GM12892 (cell line): ENCODE data around the gene TMEM178B.
"Not testable (repeated sequence)": the region's sequence is repeated elsewhere in the genome, so short reads cannot be mapped to it uniquely, and the experiment has no call there.

ENCODE experiments used
- DNase-seq: peaks from one replicate; pipeline ENCODE4 v3.0.0; 2011; ENCODE audit not compliant: insufficient read length
- FAIRE-seq: peaks from 2 replicates; lab custom pipeline; 2011; peaks lifted over from hg19 to GRCh38; lab: Jason Lieb, UNC
- POLR2A ChIP-seq: IDR thresholded peaks from 2 replicates; pipeline ENCODE4 v1.6.1; 2011; ENCODE audit warnings: low read depth, low read length, control low read depth
- POLR2AphosphoS5 ChIP-seq: IDR thresholded peaks from 2 replicates; pipeline ENCODE4 v1.6.1; 2011; ENCODE audit warnings: low read depth, low read length, control low read depth
- TAF1 ChIP-seq: IDR thresholded peaks from 2 replicates; pipeline ENCODE4 v1.6.1; 2011; ENCODE audit warnings: low read depth, mild to moderate bottlenecking, control low read depth, low read length, borderline replicate concordance

Gene TMEM178B

GRCh38 chr7:141154131-141154732 is 80.4 kb downstream of the TMEM178B start:
- FAIRE-seq (no peak), DNase-seq (no peak)
- no peak for TF ChIP-seq POLR2A
- no peak for TF ChIP-seq TAF1
- no peak for TF ChIP-seq POLR2AphosphoS5

- TF ChIP-seq POLR2AphosphoS5 (no peak), TAF1 (no peak), POLR2A (no peak)
- FAIRE-seq, result no peak
- DNase-seq, result no peak
These were observed 82.5 kb downstream of the TMEM178B start for GRCh38 chr7:141156407-141156806.

- FAIRE-seq (no peak), DNase-seq (no peak)
- no peak for TF ChIP-seq POLR2A
- no peak for TF ChIP-seq TAF1
- TF ChIP-seq POLR2AphosphoS5, result no peak
These were observed 83.4 kb downstream of the TMEM178B start for GRCh38 chr7:141157138-141157765.

DNA sequence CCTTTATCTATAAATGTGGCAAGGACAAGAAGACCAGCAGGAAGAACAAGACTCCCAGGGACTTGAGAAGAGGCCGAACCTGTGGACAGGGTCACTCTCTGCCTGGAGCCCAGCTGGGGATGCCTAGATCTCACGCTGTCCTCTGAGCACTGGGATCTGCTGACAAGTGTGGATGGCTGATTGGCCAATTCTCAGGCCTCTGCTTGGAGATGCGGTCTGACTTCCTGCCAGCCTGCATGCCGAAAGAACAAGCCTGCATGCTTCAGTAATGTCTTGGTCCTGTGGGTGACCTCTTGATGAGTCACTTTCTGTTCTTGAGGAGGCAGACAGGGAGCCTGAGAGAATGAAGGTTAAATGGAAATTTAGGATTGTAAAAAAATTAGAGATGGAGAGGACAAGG is 84.7 kb downstream of the TMEM178B start:
- FAIRE-seq, result peak; percentile 9
- no peak for DNase-seq
- TF ChIP-seq POLR2AphosphoS5 (no peak), TAF1 (no peak), POLR2A (no peak)

DNA sequence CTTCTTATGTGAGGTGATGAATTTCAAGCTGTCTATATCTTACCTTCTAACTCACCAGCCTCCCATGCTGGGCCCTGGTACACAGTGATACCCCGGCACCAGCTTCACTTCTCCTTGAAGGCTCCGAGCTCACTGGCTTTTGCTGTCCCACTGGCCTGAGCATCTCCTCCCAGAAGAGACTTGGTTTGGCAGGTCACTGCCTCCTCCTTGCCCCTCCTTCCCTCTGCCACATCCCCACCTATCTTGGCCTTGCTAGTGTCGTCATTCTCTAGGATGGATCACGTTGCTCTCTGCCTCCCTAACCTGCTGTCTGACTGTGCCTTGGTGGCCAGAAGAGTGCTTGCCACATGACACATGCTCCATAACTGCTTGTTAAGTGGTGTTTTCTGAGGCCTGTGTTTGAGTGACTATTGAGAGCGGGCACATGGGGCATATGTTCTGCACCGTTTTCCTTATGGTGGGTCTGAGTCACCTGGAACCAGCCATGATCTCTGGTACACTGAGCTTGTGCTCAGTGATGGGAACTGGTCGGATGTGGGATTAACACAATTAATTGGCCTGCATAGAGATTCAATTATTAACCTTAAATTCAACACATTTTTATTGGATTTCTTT is 86.5 kb downstream of the TMEM178B start:
- DNase-seq (no peak), FAIRE-seq (no peak)
- no peak for TF ChIP-seq POLR2A
- no peak for TF ChIP-seq TAF1
- no peak for TF ChIP-seq POLR2AphosphoS5

DNA sequence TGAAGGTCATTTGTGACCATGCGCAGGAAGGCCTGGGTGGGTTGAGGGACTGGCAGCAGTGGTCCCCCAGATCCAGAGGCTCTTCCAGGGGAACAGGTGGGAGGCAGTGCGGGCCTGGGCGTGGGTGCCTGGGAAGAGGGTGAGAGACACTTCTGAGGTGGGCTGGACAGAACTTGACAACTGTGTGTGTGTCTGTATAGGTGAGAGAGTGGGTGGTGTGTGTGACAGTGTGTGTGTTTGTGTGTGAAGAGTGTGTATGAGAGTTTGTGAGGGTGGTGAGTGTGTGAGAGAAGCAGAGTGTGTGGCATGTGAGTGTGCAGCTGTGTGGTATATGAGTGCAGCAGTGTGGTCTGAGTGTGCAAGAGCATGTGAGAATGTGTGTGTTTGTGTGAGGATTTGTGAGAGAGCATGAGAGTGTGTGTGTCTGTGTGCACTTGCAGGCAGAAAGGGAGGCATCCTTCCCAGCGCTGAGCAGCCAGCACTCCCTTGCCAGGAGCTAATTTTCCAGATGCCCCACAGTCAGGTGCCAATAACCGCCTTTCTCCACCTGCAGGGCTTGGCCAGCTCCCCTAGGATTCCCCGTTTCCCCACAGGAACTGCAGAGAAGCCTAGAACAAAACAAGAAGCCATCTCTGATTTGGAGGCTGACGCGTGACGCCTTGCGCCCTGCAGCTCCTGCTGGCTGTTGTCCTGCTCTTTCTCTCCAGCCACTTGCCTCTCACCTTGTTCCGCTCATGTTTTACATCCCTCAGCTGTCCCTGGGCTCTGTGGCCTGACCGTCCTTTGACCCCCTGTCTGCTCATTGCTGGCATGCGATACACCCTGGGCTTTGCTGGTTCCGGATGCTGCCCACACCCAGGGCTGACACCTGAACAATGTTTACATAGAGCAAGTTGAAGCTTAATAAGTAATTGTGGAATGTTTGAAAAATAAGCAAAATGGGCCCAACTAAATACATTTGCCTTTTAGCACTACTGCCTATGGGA is 88.0 kb downstream of the TMEM178B start:
- no peak for TF ChIP-seq TAF1
- TF ChIP-seq POLR2AphosphoS5, result no peak
- no peak for TF ChIP-seq POLR2A
- DNase-seq (no peak), FAIRE-seq (no peak)

DNA sequence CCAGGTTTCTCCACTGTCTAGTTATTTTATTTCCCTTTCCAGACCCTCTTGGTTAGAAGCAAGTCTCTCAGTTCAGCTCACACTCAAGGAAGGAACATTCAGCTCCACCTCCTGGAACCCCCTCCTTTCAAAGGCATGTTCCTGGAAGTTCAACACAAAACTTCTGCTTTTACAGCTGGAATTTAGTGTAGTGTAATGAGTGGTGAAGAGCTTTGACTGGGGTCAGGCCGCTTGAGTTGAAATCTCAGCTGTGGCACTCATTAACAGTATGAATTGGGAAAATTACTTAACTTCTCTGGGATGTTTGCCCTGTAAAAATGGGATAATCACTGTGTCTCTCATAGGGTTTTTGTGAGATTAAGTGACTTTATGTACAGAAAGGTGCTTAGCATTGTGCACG is 91.7 kb downstream of the TMEM178B start:
- TF ChIP-seq POLR2AphosphoS5 (no peak), POLR2A (no peak), TAF1 (no peak)
- DNase-seq (no peak), FAIRE-seq (no peak)

GRCh38 chr7:141166926-141167325 is 93.1 kb downstream of the TMEM178B start:
- FAIRE-seq, result no peak
- TF ChIP-seq POLR2AphosphoS5 (no peak), POLR2A (no peak), TAF1 (no peak)
- DNase-seq, result no peak

- FAIRE-seq, result no peak
- DNase-seq, result no peak
- no peak for TF ChIP-seq POLR2AphosphoS5
- TF ChIP-seq POLR2A, result no peak
- no peak for TF ChIP-seq TAF1
These were observed 93.6 kb downstream of the TMEM178B start for GRCh38 chr7:141167381-141167964.

- FAIRE-seq, DNase-seq: not testable (repeated sequence)
These were observed 95.3 kb downstream of the TMEM178B start for GRCh38 chr7:141169157-141169556.

DNA sequence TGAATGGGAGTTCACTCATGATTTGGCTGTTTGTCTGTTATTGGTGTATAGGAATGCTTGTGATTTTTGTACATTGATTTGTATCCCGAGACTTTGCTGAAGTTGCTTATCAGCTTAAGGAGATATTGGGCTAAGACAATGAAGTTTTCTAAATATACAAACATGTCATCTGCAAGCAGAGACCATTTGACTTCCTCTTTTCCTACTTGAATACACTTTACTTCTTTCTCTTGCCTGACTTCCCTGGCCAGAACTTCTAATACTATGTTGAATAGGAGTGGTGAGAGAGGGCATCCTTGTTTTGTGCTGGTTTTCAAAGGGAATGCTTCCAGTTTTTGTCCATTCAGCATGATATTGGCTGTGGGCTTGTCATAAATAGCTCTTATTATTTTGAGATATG is 101.9 kb downstream of the TMEM178B start:
- DNase-seq, FAIRE-seq: not testable (repeated sequence)

GRCh38 chr7:141177120-141177519 is 103.3 kb downstream of the TMEM178B start:
- FAIRE-seq, result not testable (repeated sequence)

More at GRCh38 chr7:141177120-141177519, 103.3 kb downstream of the TMEM178B start:
- DNase-seq, result not testable (repeated sequence)
